Uterus (tissue), 4 donors: Measurements from ENCODE around the gene SSC4D. TPM values are rescaled to one million over a fixed set of nuclear protein-coding genes. Genes with fewer than 3 reads are reported as not detected.
A peak's percentile ranks its signal among the peaks of the same experiment; 100 is the strongest.

Experiments used
- DNase-seq, 2 donors: peaks; one replicate each; pipeline ENCODE4 v3.0.0-alpha.2; 2019 to 2020
- H3K27ac ChIP-seq, 2 donors: fragments of 200-600 bp; sonication (generic); 1 replicate in 1 of 2; 2 replicates in 1 of 2; pipeline ENCODE4 v1.5.1; 2016 to 2018
- H3K27me3 ChIP-seq, 2 donors: fragments of 200-600 bp; sonication (generic); one replicate each; pipeline ENCODE4 v1.5.1; 2018 to 2019; ENCODE audit warnings: control low read depth in 1 of 2
- H3K36me3 ChIP-seq, 2 donors: fragments of 200-600 bp; sonication (generic); one replicate each; pipeline ENCODE4 v1.5.1; 2019; ENCODE audit warnings: control low read depth in 1 of 2
- H3K4me1 ChIP-seq, 2 donors: fragments of 200-600 bp; sonication (generic); one replicate each; pipeline ENCODE4 v1.5.1; 2018 to 2019; ENCODE audit warnings: control low read depth in 1 of 2
- H3K4me3 ChIP-seq, 2 donors: fragments of 200-600 bp; sonication (generic); 1 replicate in 1 of 2; 2 replicates in 1 of 2; pipeline ENCODE4 v1.5.1; 2018 to 2019; ENCODE audit warnings: mild to moderate bottlenecking in 1 of 2
- H3K9me3 ChIP-seq, 2 donors: fragments of 200-600 bp; sonication (generic); one replicate each; pipeline ENCODE4 v1.5.1; 2019; ENCODE audit warnings: control low read depth in 1 of 2
- CTCF ChIP-seq, 4 experiments: fragments of 200-600 bp in 2 of 4; fragments of 450-650 bp in 2 of 4; sonication (generic) in 2 of 4; IDR thresholded peaks; one replicate each; pipeline ENCODE4 v1.5.1; 2016 to 2019; ENCODE audit warnings: antibody characterized with exemption in 4 of 4, mild to moderate bottlenecking in 2 of 4, moderate library complexity in 1 of 4
- POLR2A ChIP-seq, 2 donors: fragments of 450-650 bp; IDR thresholded peaks; one replicate each; pipeline ENCODE4 v1.6.1; 2016; ENCODE audit warnings: antibody characterized with exemption in 2 of 2, mild to moderate bottlenecking in 1 of 2, moderate library complexity in 1 of 2
- intact Hi-C: fragments of 100-400 bp; cut with DNase I; formaldehyde crosslinking; loops from one replicate; pipeline ENCODE4 v1.15.1; 2023; ENCODE audit warnings: low total_unique reads
- total RNA-seq, 4 donors: library from RNA; depleted of rRNA in 3 of 4; stranded (reverse); fragments of >200 nt in 3 of 4; gene quantifications; one replicate each; pipeline versions ENCODE4 v1.1.0 to v1.2.4, GENCODE V29; 2014 to 2023
- donor health status: DM: yes; HTN: yes; CAD: no.

The SSC4D gene
- total RNA-seq, 4 donors from 2014 or later: 0.37 to 1.0 TPM; not detected in 2

- Histone ChIP-seq H3K4me1 (no peaks in the 10 kb centered on the region), H3K27me3 (no peaks in the 10 kb centered on the region), H3K9me3 (no peaks in the 10 kb centered on the region), H3K4me3 (no peak overlapping the region), H3K27ac (peak overlapping the region in 1 of 2 donors; percentile 6), H3K36me3 (no peaks in the 10 kb centered on the region)
- intact Hi-C loops: no loop called here
- peak in 1 of 2 donors; percentile 50 for DNase-seq
- TF ChIP-seq POLR2A (IDR thresholded peaks at IDR 0.05) (no peak), CTCF (IDR thresholded peaks at IDR 0.05) (no peak)
Observed at GRCh38 chr7:76372984-76373833, 36.3 kb downstream of the SSC4D start.

GRCh38 chr7:76371396-76371795 is 38.1 kb downstream of the SSC4D start:
- no peaks in the 10 kb centered on the region for H3K9me3 ChIP-seq
- H3K4me3 ChIP-seq: no peak overlapping the region
- no peaks in the 10 kb centered on the region for H3K4me1 ChIP-seq
- intact Hi-C loops: no loop called here
- no peaks in the 10 kb centered on the region for H3K27me3 ChIP-seq
- no peak overlapping the region for H3K27ac ChIP-seq
- no peaks in the 10 kb centered on the region for H3K36me3 ChIP-seq
- TF ChIP-seq POLR2A (IDR thresholded peaks at IDR 0.05): no peak
- TF ChIP-seq CTCF (IDR thresholded peaks at IDR 0.05): no peak
- no peak for DNase-seq

GRCh38 chr7:76369018-76369417 is 40.5 kb downstream of the SSC4D start:
- Histone ChIP-seq H3K4me3 (no peak overlapping the region), H3K27me3 (no peaks in the 10 kb centered on the region), H3K9me3 (no peaks in the 10 kb centered on the region), H3K36me3 (no peaks in the 10 kb centered on the region), H3K4me1 (peaks cover 0 to 5% of the 10 kb centered on the region in 2 donors), H3K27ac (no peak overlapping the region)
- intact Hi-C loops: no loop called here
- DNase-seq: no peak
- TF ChIP-seq POLR2A (IDR thresholded peaks at IDR 0.05) (no peak), CTCF (IDR thresholded peaks at IDR 0.05) (no peak)

GRCh38 chr7:76368190-76368589 is 41.3 kb downstream of the SSC4D start:
- no peak for DNase-seq
- no peak overlapping the region for H3K4me3 ChIP-seq
- intact Hi-C loops: no loop called here

More at GRCh38 chr7:76368190-76368589, 41.3 kb downstream of the SSC4D start:
- no peaks in the 10 kb centered on the region for H3K36me3 ChIP-seq
- no peak for TF ChIP-seq POLR2A (IDR thresholded peaks at IDR 0.05)
- TF ChIP-seq CTCF (IDR thresholded peaks at IDR 0.05): no peak
- no peaks in the 10 kb centered on the region for H3K9me3 ChIP-seq
- no peaks in the 10 kb centered on the region for H3K27me3 ChIP-seq
- H3K4me1 ChIP-seq: peaks cover 0 to 9% of the 10 kb centered on the region in 2 donors
- no peak overlapping the region for H3K27ac ChIP-seq
